ENCODE results near the gene CCDC88B.

CCDC88B gene

GRCh38 chr11:64340671-64341335 lies 799 bp downstream of the CCDC88B start:
- in situ Hi-C loops (cut with MboI; ENCODE audit: low sequenced_read_pairs) = loop anchor here (25.0 kb wide), 1 partner anchor 104 kb away; the partner anchor contains the start of genes DNAJC4, FKBP2, NUDT22 and PPP1R14B

- in situ Hi-C loops (cut with MboI; ENCODE audit: low sequenced_read_pairs) = loop anchor here (25.0 kb wide), 1 partner anchor 104 kb away; the partner anchor contains the start of genes DNAJC4, FKBP2, NUDT22 and PPP1R14B
Measured at GRCh38 chr11:64341429-64341828, 1.4 kb downstream of the CCDC88B start.

- in situ Hi-C loops (cut with MboI; ENCODE audit: low sequenced_read_pairs) = loop anchor here (25.0 kb wide), 1 partner anchor 105 kb away; the partner anchor contains the start of genes DNAJC4, FKBP2, NUDT22 and PPP1R14B
Measured at GRCh38 chr11:64341851-64342791, 2.1 kb downstream of the CCDC88B start.

- in situ Hi-C loops (cut with MboI; ENCODE audit: low sequenced_read_pairs) = loop anchor here (25.0 kb wide), 1 partner anchor 106 kb away; the partner anchor contains the start of genes DNAJC4, FKBP2, NUDT22 and PPP1R14B
Measured at GRCh38 chr11:64342869-64343745, 3.1 kb downstream of the CCDC88B start.

GRCh38 chr11:64343767-64344559 lies 4.0 kb downstream of the CCDC88B start:
- in situ Hi-C loops (cut with MboI; ENCODE audit: low sequenced_read_pairs) = loop anchor here (25.0 kb wide), 1 partner anchor 107 kb away; the partner anchor contains the start of genes DNAJC4, FKBP2, NUDT22 and PPP1R14B

- in situ Hi-C loops (cut with MboI; ENCODE audit: low sequenced_read_pairs) = loop anchor here (25.0 kb wide), 1 partner anchor 107 kb away; the partner anchor contains the start of genes DNAJC4, FKBP2, NUDT22 and PPP1R14B
Measured at GRCh38 chr11:64344787-64345186, 4.8 kb downstream of the CCDC88B start.

- in situ Hi-C loops (cut with MboI; ENCODE audit: low sequenced_read_pairs) = loop anchor here (25.0 kb wide), 1 partner anchor 110 kb away; the partner anchor contains the start of genes DNAJC4, FKBP2, NUDT22 and PPP1R14B
Measured at GRCh38 chr11:64347193-64347867, 7.3 kb downstream of the CCDC88B start.

GRCh38 chr11:64348383-64349024 lies 8.5 kb downstream of the CCDC88B start:
- in situ Hi-C loops (cut with MboI; ENCODE audit: low sequenced_read_pairs) = loop anchor here (25.0 kb wide), 1 partner anchor 111 kb away; the partner anchor contains the start of genes DNAJC4, FKBP2, NUDT22 and PPP1R14B

- in situ Hi-C loops (cut with MboI; ENCODE audit: low sequenced_read_pairs) = loop anchor here (25.0 kb wide), 1 partner anchor 112 kb away; the partner anchor contains the start of genes DNAJC4, FKBP2, NUDT22 and PPP1R14B
Measured at GRCh38 chr11:64349025-64349387, 9.0 kb downstream of the CCDC88B start.

- in situ Hi-C loops (cut with MboI; ENCODE audit: low sequenced_read_pairs) = loop anchor here (25.0 kb wide), 1 partner anchor 112 kb away; the partner anchor contains the start of genes DNAJC4, FKBP2, NUDT22 and PPP1R14B
Measured at GRCh38 chr11:64349404-64349803, 9.4 kb downstream of the CCDC88B start.

GRCh38 chr11:64351136-64351631 lies 11.2 kb downstream of the CCDC88B start:
- in situ Hi-C loops (cut with MboI; ENCODE audit: low sequenced_read_pairs) = no loop called here

GRCh38 chr11:64352099-64352994 lies 12.3 kb downstream of the CCDC88B start:
- in situ Hi-C loops (cut with MboI; ENCODE audit: low sequenced_read_pairs) = no loop called here

GRCh38 chr11:64352995-64353714 lies 13.2 kb downstream of the CCDC88B start:
- in situ Hi-C loops (cut with MboI; ENCODE audit: low sequenced_read_pairs) = no loop called here

GRCh38 chr11:64353715-64354506 lies 13.9 kb downstream of the CCDC88B start:
- in situ Hi-C loops (cut with MboI; ENCODE audit: low sequenced_read_pairs) = no loop called here

Measured in HL-60/S4 treated with phorbol 12-myristate 13-acetate at 8.2 ng/mL for 4 days and 3 days (cell line).